NCI-H1436 treated with DMSO at 0.1 percent for 48 hours (cell line): ENCODE measurements around the gene DGCR6L.
"Not testable (repeated sequence)": the region's sequence is repeated elsewhere in the genome, so short reads cannot be mapped to it uniquely, and the experiment has no call there.

Experiments used
- DNase-seq: peaks from one replicate; lab custom pipeline; 2025; lab: John Stamatoyannopoulos, UW

DGCR6L gene

GRCh38 chr22:20325996-20326395, 6.1 kb upstream of the DGCR6L start:
- not testable (repeated sequence) for DNase-seq

- DNase-seq, result no peak
These were observed 4.3 kb upstream of the DGCR6L start for GRCh38 chr22:20324139-20324516.

- DNase-seq, result not testable (repeated sequence)
These were observed 1.8 kb upstream of the DGCR6L start for GRCh38 chr22:20321552-20322211.

GRCh38 chr22:20320659-20321551, 1.0 kb upstream of the DGCR6L start:
- not testable (repeated sequence) for DNase-seq

- no peak for DNase-seq
These were observed 667 bp downstream of the DGCR6L start for GRCh38 chr22:20319041-20319744.

- not testable (repeated sequence) for DNase-seq
These were observed 1.7 kb downstream of the DGCR6L start for GRCh38 chr22:20318043-20318688.

GRCh38 chr22:20317402-20318042, 2.3 kb downstream of the DGCR6L start:
- DNase-seq, result not testable (repeated sequence)

GRCh38 chr22:20316844-20317401, 2.9 kb downstream of the DGCR6L start:
- DNase-seq, result no peak

- no peak for DNase-seq
These were observed 3.5 kb downstream of the DGCR6L start for GRCh38 chr22:20316217-20316843.

GRCh38 chr22:20315337-20316216, 4.3 kb downstream of the DGCR6L start:
- DNase-seq, result no peak

GRCh38 chr22:20314741-20315336, 5.0 kb downstream of the DGCR6L start:
- not testable (repeated sequence) for DNase-seq

- not testable (repeated sequence) for DNase-seq
These were observed 5.7 kb downstream of the DGCR6L start for GRCh38 chr22:20314206-20314605.

- DNase-seq, result not testable (repeated sequence)
These were observed 6.4 kb downstream of the DGCR6L start for GRCh38 chr22:20313306-20314077.

- DNase-seq, result no peak
These were observed 7.3 kb downstream of the DGCR6L start for GRCh38 chr22:20312396-20313191.

- DNase-seq, result not testable (repeated sequence)
These were observed 8.4 kb downstream of the DGCR6L start for GRCh38 chr22:20311249-20312062.

GRCh38 chr22:20310773-20311172, 9.1 kb downstream of the DGCR6L start:
- not testable (repeated sequence) for DNase-seq

- DNase-seq, result not testable (repeated sequence)
These were observed 9.7 kb downstream of the DGCR6L start for GRCh38 chr22:20310180-20310579.
